Islet precursor cell (in vitro differentiated cells): ENCODE measurements around the gene SLC25A21.
A peak's percentile ranks its signal among the peaks of the same experiment; 100 is the strongest.

Source experiments
- DNase-seq: peaks from one replicate; pipeline ENCODE4 v3.0.0-alpha.2; 2018

The SLC25A21 gene

GRCh38 chr14:36659010-36659821 is 513.2 kb downstream of the SLC25A21 start:
- DNase-seq: no peak

- no peak for DNase-seq
Observed at GRCh38 chr14:36658123-36659009, 514.0 kb downstream of the SLC25A21 start.

- DNase-seq: peak; percentile 60
Observed at GRCh38 chr14:36657399-36658122, 514.8 kb downstream of the SLC25A21 start.

- DNase-seq: no peak
Observed at GRCh38 chr14:36656687-36657398, 515.6 kb downstream of the SLC25A21 start.

GRCh38 chr14:36655963-36656686 is 516.3 kb downstream of the SLC25A21 start:
- DNase-seq: peak; percentile 83

- peak; percentile 57 for DNase-seq
Observed at GRCh38 chr14:36655571-36655962, 516.8 kb downstream of the SLC25A21 start.

GRCh38 chr14:36654794-36655381 is 517.5 kb downstream of the SLC25A21 start:
- DNase-seq: no peak

- peak; percentile 61 for DNase-seq
Observed at GRCh38 chr14:36653962-36654793, 518.2 kb downstream of the SLC25A21 start.

- no peak for DNase-seq
Observed at GRCh38 chr14:36653413-36653812, 519.0 kb downstream of the SLC25A21 start.

- DNase-seq: no peak
Observed at GRCh38 chr14:36652542-36653201, 519.7 kb downstream of the SLC25A21 start.

GRCh38 chr14:36649872-36650650 is 522.3 kb downstream of the SLC25A21 start:
- no peak for DNase-seq

GRCh38 chr14:36647824-36648753 is 524.3 kb downstream of the SLC25A21 start:
- DNase-seq: peak; percentile 84

- no peak for DNase-seq
Observed at GRCh38 chr14:36647417-36647823, 525.0 kb downstream of the SLC25A21 start.

- peak; percentile 64 for DNase-seq
Observed at GRCh38 chr14:36646664-36647416, 525.6 kb downstream of the SLC25A21 start.

GRCh38 chr14:36633580-36633979 is 538.8 kb downstream of the SLC25A21 start:
- no peak for DNase-seq
